ENCODE measurements around the gene ABCB4. TPM values are rescaled to one million over a fixed set of nuclear protein-coding genes. Genes with fewer than 3 reads are reported as not detected.

The ABCB4 gene
- total RNA-seq, 2 experiments from 2014 or later: not detected

DNA sequence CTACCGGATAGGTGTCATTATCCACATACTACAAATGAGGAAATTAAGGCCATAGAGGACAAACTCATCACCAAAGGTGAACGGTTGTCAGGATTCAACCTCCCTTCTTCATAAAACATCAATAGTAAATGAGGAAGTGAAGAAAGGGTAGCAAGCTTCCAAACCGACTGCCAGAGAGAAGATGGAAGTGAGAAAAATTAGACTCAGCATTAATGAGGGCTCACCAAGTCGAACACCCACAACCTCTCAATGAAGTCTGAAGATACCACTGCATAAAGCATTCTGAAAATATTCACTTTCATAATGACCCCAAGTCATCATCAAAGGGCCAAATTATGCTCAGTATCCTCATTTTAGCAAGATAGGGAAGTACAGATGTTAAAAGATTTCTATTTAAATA is 29.6 kb downstream of the ABCB4 start:
- no peak for TF ChIP-seq CTCF (IDR thresholded peaks at IDR 0.05)
- Mint-ChIP-seq H3K9me3 (no peaks in the 10 kb centered on the region), H3K36me3 (ENCODE audit: low read depth) (no peaks in the 10 kb centered on the region), H3K27me3 (peaks cover 17% of the 10 kb centered on the region), H3K4me3 (no peak overlapping the region), H3K27ac (no peak overlapping the region), H3K4me1 (ENCODE audit: low read depth) (no peaks in the 10 kb centered on the region)
- POLR2A ChIA-PET: no interaction called here
- no peaks in the 10 kb centered on the region for H3K4me1 ChIP-seq (ENCODE audit: insufficient read depth, low read length)
- ATAC-seq (ENCODE audit: poor library complexity): no peak
- H3K4me3 ChIP-seq (ENCODE audit: low read length): no peak overlapping the region
- no peak for DNase-seq
- CTCF ChIA-PET: no interaction called here
- no peak overlapping the region for H3K27ac ChIP-seq (ENCODE audit: low read depth in 1 of 2, low read length in 2 of 2)
- H3K27me3 ChIP-seq (ENCODE audit: control insufficient read depth in 1 of 2, insufficient read depth in 2 of 2, low read length in 2 of 2): peaks cover 0 to 10% of the 10 kb centered on the region in 2 experiments
- H3K36me3 ChIP-seq (ENCODE audit: insufficient read depth, low read length): no peaks in the 10 kb centered on the region
- intact Hi-C loops (cut with DNase I, micrococcal nuclease): no loop called here
- no peaks in the 10 kb centered on the region for H3K9me3 ChIP-seq (ENCODE audit: control insufficient read depth in 1 of 2, insufficient read depth in 1 of 2, low read length in 2 of 2)

DNA sequence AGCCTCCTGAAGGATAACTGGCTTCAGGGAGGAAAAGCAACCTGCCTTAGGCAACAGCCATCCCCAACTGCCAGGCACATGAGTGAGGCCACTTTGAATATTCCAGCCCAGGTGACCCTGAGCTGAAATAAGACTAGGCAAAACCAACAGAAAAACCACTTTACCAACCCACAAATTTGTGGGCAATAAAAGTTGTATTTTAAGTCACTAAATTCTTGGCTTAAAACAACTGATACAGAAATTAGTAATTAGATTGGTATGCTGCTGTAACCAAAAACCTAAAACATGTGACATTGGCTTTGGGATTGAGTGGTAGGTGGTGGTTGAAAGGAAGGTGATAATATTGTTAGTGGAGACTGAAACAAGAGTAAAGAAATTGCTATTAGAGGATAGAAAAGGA is 39.9 kb downstream of the ABCB4 start:
- Histone ChIP-seq H3K4me3 (ENCODE audit: low read length) (no peak overlapping the region), H3K36me3 (ENCODE audit: insufficient read depth, low read length) (no peaks in the 10 kb centered on the region), H3K27me3 (ENCODE audit: control insufficient read depth in 1 of 2, insufficient read depth in 2 of 2, low read length in 2 of 2) (no peaks in the 10 kb centered on the region), H3K27ac (ENCODE audit: low read depth in 1 of 2, low read length in 2 of 2) (no peak overlapping the region), H3K4me1 (ENCODE audit: insufficient read depth, low read length) (no peaks in the 10 kb centered on the region), H3K9me3 (ENCODE audit: control insufficient read depth in 1 of 2, insufficient read depth in 1 of 2, low read length in 2 of 2) (no peaks in the 10 kb centered on the region)
- H3K4me1 Mint-ChIP-seq (ENCODE audit: low read depth): no peaks in the 10 kb centered on the region
- no peak overlapping the region for H3K27ac Mint-ChIP-seq
- ATAC-seq (ENCODE audit: poor library complexity): no peak
- intact Hi-C loops (cut with DNase I, micrococcal nuclease): no loop called here
- ChIA-PET POLR2A (no interaction called here), CTCF (no interaction called here)
- no peaks in the 10 kb centered on the region for H3K36me3 Mint-ChIP-seq (ENCODE audit: low read depth)
- no peaks in the 10 kb centered on the region for H3K9me3 Mint-ChIP-seq
- H3K4me3 Mint-ChIP-seq: no peak overlapping the region
- no peak for DNase-seq
- peaks cover 3% of the 10 kb centered on the region for H3K27me3 Mint-ChIP-seq
- no peak for TF ChIP-seq CTCF (IDR thresholded peaks at IDR 0.05)

DNA sequence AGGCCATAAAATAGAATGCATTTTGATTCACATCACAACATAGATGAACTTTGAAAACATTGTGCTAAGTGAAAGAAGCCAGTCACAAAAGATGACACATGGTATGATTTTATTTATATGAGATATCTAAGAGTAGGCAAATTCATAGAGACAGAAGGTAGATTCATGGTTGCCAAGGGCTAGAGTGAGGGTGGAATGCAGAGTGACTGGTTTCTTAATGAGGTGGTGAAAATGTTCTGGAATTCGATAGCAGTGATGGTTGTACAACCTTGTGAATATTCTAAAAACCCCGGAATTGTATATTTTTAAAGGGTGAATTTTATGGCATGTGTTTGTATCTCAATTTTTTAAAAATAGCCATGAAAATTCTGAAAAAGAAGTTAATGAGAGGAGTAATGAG is 42.9 kb downstream of the ABCB4 start:
- peaks cover 7% of the 10 kb centered on the region for H3K27me3 Mint-ChIP-seq

More for the DNA sequence above, 42.9 kb downstream of the ABCB4 start:
- POLR2A ChIA-PET: no interaction called here
- CTCF ChIA-PET: no interaction called here
- Mint-ChIP-seq H3K9me3 (no peaks in the 10 kb centered on the region), H3K4me3 (no peak overlapping the region), H3K36me3 (ENCODE audit: low read depth) (no peaks in the 10 kb centered on the region), H3K4me1 (ENCODE audit: low read depth) (no peaks in the 10 kb centered on the region), H3K27ac (no peak overlapping the region)
- H3K27me3 ChIP-seq (ENCODE audit: control insufficient read depth in 1 of 2, insufficient read depth in 2 of 2, low read length in 2 of 2): peaks cover 0 to 8% of the 10 kb centered on the region in 2 experiments
- no peak for DNase-seq
- H3K36me3 ChIP-seq (ENCODE audit: insufficient read depth, low read length): no peaks in the 10 kb centered on the region
- H3K4me1 ChIP-seq (ENCODE audit: insufficient read depth, low read length): no peaks in the 10 kb centered on the region
- no peak for TF ChIP-seq CTCF (IDR thresholded peaks at IDR 0.05)
- no peak for ATAC-seq (ENCODE audit: poor library complexity)
- H3K4me3 ChIP-seq (ENCODE audit: low read length): no peak overlapping the region
- no peak overlapping the region for H3K27ac ChIP-seq (ENCODE audit: low read depth in 1 of 2, low read length in 2 of 2)
- H3K9me3 ChIP-seq (ENCODE audit: control insufficient read depth in 1 of 2, insufficient read depth in 1 of 2, low read length in 2 of 2): no peaks in the 10 kb centered on the region
- intact Hi-C loops (cut with DNase I, micrococcal nuclease): no loop called here
